ELR (cell line): ENCODE data around the gene ARHGEF7.
A peak's percentile ranks its signal among the peaks of the same experiment; 100 is the strongest.
"Not testable (repeated sequence)": the region's sequence is repeated elsewhere in the genome, so short reads cannot be mapped to it uniquely, and the experiment has no call there.

Experiments
- DNase-seq: peaks from one replicate; pipeline ENCODE4 v3.0.0-alpha.2; 2015; ENCODE audit warnings: low read depth

ARHGEF7 gene, protein sequence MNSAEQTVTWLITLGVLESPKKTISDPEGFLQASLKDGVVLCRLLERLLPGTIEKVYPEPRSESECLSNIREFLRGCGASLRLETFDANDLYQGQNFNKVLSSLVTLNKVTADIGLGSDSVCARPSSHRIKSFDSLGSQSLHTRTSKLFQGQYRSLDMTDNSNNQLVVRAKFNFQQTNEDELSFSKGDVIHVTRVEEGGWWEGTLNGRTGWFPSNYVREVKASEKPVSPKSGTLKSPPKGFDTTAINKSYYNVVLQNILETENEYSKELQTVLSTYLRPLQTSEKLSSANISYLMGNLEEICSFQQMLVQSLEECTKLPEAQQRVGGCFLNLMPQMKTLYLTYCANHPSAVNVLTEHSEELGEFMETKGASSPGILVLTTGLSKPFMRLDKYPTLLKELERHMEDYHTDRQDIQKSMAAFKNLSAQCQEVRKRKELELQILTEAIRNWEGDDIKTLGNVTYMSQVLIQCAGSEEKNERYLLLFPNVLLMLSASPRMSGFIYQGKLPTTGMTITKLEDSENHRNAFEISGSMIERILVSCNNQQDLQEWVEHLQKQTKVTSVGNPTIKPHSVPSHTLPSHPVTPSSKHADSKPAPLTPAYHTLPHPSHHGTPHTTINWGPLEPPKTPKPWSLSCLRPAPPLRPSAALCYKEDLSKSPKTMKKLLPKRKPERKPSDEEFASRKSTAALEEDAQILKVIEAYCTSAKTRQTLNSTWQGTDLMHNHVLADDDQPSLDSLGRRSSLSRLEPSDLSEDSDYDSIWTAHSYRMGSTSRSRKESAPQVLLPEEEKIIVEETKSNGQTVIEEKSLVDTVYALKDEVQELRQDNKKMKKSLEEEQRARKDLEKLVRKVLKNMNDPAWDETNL

GRCh38 chr13:111115061-111115964 is at the start of gene ARHGEF7:
TSS of gene ARHGEF7 (plus strand) at chr13:111115310. CDS start at chr13:111115527, 217 bp downstream.
- DNase-seq: peak; percentile 10

DNA sequence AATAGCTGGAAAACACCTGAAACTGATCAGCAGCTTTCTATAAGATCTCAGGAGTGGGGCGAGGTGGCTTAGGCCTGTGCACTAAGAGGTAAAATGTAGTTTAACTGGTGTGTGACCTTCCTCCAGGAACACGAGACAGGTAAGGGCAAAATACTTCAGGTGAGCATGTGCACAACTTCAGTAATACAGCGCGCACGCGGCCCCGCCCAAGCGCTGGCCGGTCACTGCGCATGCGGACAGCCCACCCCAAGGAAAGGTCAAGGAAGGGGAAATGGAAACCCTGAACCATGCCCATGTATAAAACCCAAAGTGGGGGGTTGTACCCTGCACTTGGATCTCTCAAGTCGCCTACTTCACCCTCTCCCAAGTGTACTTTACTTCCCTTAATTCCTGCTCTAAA is 49.4 kb upstream of the ARHGEF7 start:
- no peak for DNase-seq

DNA sequence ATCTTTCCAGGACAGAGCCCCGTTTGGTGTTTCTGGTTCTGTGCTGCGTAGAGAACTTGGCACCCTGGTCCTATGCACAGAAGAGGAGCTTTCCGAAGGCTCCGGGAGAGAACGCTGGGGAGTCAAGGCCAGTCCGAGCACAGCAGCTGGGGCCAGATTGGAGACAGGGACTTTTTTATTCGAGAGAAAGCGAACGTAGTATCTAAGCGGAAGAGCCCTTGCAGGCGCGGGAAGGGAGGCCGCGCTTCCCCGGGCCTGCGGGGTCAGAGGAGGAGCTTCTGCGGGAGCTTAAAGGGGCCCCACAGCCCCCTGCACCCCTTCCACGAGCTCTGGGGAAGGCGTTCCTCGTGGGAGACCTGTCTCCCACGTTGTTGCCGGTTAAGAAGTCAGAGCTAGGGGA is 48.6 kb upstream of the ARHGEF7 start:
- no peak for DNase-seq

DNA sequence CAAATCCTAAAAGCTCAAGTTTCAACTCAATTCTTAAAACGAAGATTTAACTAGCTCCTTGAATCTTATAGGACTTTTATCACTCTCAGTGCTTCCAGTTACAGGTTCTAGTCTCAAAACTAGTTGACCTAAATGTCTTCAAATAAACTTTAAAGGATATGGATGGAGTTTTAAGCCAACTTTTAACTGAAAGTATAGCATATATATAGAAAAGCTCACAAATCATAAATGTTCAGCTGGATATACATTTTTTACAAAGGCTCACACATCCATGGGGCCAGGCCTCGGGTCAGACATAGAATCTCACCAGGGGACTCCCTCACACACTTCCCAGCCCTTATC is 47.1 kb upstream of the ARHGEF7 start:
- no peak for DNase-seq

DNA sequence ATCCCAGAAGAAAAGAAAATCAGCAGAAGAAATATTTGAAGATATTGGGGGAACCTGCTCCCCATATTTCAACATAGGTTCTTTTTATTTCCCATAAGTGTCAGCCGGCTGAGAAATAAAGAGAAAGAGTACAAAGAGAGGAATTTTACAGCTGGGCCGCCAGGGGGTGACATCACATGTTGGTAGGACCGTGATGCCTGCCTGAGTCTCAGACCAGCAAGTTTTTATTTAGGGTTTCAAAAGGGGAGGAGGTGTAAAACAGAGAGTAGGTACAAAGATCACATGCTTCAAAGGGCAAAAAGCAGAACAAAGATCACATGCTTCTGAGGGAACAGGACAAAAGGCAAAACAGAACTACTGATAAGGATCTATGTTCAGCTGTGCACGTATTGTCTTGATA is 44.0 kb upstream of the ARHGEF7 start:
- DNase-seq: peak; percentile 17

DNA sequence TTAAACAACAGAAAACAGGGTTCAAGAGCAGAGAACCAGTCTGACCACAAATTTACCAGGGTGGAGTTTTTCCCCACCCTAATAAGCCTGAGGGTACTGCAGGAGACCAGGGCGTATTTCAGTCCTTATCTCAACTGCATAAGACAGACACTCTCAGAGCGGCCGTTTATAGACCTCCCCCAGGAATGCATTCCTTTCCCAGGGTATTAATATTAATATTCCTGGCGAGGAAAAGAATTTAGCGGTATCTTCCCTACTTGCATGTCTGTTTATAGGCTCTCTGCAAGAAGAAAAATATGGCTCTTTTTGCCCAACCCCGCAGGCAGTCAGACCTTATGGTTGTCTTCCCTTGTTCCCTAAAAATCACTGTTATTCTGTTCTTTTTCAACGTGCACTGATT is 43.6 kb upstream of the ARHGEF7 start:
- DNase-seq: not testable (repeated sequence)

GRCh38 chr13:111074826-111075225 is 40.3 kb upstream of the ARHGEF7 start:
- no peak for DNase-seq

- no peak for DNase-seq
These were observed 38.7 kb upstream of the ARHGEF7 start for GRCh38 chr13:111076155-111077013.

GRCh38 chr13:111079375-111079774 is 35.7 kb upstream of the ARHGEF7 start:
- DNase-seq: no peak

DNA sequence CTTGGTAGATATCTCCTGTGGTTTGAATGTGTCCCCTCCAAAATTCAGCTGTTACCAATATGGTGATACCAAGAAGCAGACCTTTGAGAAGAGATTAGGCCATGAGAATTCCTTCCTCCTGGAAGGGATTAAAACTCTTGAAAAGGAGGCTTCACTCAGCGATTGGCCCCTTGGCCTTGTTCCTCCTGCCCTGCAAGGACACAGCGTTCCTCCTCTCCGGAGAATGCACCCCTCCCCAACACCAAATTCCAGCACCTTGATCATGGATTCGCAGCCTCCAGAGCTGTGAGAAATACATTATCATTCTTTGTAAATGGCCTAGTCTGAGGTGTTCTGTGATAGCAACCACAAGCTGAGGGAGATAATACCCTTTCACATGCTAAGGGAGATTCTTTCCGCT is 34.5 kb upstream of the ARHGEF7 start:
- DNase-seq: no peak

DNA sequence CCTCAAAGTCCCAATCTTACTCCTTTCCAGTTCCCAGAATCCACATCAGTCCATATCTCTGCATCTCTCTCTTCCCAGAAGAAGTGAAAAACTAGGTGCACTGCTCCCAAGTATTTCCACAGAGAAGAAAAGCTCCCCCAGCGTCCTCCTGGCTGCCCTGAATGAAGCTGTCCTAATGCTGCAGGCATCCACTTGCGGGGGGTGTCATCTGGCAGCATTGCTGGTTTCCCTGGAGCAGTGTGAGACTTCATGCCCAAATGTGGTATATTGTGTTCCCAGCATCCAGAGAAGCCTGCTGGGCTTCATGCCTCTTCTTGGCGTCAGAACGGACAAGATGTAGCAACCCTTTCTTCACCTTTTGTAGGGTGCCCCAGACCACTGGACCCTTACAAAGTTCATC is 32.9 kb upstream of the ARHGEF7 start:
- no peak for DNase-seq

DNA sequence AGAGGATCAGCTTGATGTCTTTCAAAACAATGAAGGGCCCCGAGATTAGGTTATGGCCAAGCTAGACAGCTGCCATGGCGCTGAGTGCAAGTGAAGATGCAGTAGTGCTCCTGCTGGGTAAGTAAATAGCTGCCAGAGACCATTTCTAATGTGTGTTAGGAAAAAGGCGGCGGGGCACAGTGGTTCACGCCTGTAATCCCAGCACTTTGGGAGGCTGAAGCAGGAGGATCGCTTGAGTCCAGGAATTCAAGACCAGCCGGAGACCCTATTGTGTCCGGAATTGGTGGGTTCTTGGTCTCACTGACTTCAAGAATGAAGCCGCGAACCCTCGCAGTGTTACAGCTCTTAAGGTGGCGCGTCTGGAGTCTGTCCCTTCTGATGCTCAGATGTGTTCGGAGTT is 32.3 kb upstream of the ARHGEF7 start:
- DNase-seq: not testable (repeated sequence)

DNA sequence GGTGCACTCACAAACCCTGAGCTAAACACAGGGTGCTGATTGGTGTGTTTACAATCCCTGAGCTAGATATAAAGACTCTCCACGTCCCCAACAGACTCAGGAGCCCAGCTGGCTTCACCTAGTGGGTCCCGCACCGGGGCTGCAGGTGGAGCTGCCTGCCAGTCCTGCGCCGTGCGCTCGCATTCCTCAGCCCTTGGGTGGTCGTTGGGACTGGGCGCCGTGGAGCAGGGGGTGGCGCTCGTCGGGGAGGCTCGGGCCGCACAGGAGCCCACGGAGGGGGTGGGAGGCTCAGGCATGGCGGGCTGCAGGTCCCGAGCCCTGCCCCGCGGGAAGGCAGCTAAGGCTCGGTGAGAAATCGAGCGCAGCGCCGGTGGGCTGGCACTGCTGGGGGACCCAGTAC is 31.4 kb upstream of the ARHGEF7 start:
- DNase-seq: not testable (repeated sequence)

GRCh38 chr13:111090169-111090568 is 24.9 kb upstream of the ARHGEF7 start:
- DNase-seq: no peak

GRCh38 chr13:111092685-111093084 is 22.4 kb upstream of the ARHGEF7 start:
- DNase-seq: no peak

DNA sequence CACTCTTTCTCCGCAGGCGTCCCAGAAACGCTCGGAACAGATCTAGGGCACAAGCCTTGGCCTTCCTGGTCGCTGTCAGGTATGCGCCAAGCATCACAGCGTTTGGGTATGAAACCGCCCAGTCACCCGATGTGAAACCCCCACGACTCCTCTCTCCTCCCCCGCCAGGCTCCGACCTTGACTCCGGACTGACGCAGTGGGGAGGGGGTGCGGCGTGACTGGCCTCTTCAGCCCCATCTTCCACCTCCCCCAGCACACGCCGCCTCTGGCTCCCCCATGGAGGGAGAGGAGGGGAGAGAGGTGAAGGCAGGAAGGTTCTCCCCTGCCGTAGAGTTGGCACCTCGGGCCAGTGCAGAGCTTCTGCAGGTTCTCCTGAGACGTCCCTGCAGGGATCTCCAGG is 22.0 kb upstream of the ARHGEF7 start:
- DNase-seq: no peak

GRCh38 chr13:111093634-111094033 is 21.5 kb upstream of the ARHGEF7 start:
- no peak for DNase-seq

DNA sequence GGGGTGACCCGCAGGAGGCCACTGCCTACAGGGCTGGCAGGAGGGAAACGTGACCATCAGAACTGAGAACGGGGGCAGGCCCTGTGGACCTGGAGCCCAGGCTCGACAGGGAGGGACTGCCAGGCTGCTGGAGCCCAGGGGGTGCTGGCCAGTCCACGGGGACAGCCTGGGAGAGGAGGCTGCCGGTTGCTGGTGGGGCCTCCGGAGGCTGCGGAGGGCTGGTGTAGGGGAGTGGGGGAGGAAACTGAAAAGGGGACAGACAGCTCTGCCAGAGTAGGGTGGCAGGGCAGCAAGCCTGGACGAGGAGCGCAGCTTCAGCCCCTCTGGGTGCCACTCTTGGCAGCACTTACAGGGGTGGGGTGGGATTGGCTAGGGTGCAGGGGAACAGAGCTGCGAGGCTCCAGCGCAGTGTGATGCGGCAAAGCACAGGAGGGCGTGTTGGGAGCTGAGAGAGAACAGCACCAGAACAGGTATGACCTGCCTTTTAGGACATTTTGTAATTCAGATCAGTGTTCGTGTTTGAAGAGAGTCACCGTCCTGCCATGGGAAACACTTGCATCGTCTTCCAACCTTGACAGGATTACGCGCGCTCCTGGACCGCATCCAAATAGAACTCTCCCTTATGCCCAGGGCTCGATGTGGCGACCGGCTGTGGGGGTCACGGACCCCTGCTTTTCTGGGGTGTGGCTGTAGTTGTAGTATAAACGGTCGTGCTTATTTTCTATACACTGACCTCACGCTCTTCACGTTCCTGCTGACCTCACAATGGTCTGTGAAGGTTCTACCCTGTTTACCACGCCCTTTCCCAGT is 19.9 kb upstream of the ARHGEF7 start:
- no peak for DNase-seq

- DNase-seq: no peak
These were observed 19.1 kb upstream of the ARHGEF7 start for GRCh38 chr13:111095911-111096501.

GRCh38 chr13:111099290-111099689 is 15.8 kb upstream of the ARHGEF7 start:
- peak; percentile 13 for DNase-seq
